ENCODE measurements around the gene OR5AU1.

DNA sequence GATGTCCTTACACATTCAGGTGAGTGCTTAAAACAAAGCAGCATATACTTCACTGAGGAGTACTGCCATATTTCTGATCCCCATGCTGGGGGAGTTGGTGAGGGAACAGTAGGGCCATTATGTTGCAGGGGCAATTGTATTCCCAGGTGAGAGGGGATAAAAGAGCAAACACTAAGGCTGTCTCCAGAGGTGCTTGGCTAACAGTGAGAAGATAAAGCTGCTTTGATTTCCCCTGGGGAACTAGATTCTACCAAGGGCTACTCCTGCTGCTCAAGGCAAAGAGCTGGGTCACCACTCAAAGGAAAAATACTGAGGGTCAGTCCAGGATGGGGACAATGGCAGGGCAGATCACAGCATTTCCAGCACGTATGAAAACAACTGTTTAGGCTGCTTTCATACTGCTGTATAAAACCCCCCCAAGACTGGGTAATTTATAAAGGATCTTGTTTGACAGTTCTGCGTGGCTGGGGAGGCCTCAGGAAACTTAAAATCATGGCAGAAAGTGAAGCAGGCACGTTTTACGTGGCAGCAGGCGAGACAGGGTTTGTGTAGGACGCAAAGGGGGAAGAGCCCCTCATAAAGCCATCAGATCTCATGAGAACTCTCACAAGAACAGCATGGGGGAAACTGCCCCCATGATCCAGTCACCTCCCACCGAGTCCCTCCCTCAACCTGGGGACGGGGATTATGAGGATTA is 47.8 kb upstream of the OR5AU1 start:
- TF ChIP-seq SP1 (IDR thresholded peaks at IDR 0.05) (no peak), LEF1 (IDR thresholded peaks at IDR 0.05; ENCODE audit: borderline replicate concordance) (no peak), HDGF (IDR thresholded peaks at IDR 0.05; ENCODE audit: borderline replicate concordance) (no peak), TARDBP (IDR thresholded peaks at IDR 0.05) (no peak), L3MBTL2 (conservative IDR thresholded peaks at IDR 0.05) (no peak), ELF4 (IDR thresholded peaks at IDR 0.05) (no peak), ARNT (IDR thresholded peaks at IDR 0.05) (no peak), BHLHE40 (IDR thresholded peaks at IDR 0.05; ENCODE audit: borderline replicate concordance) (no peak), FOXA1 (IDR thresholded peaks at IDR 0.05) (no peak), NFRKB (IDR thresholded peaks at IDR 0.05) (no peak)

Data from HEK293T (cell line).